NCI-H1048 (cell line): ENCODE data around the gene PEMT.

Experiments used
- DNase-seq: peaks from one replicate; lab custom pipeline; 2025; lab: John Stamatoyannopoulos, UW

The PEMT gene

DNA sequence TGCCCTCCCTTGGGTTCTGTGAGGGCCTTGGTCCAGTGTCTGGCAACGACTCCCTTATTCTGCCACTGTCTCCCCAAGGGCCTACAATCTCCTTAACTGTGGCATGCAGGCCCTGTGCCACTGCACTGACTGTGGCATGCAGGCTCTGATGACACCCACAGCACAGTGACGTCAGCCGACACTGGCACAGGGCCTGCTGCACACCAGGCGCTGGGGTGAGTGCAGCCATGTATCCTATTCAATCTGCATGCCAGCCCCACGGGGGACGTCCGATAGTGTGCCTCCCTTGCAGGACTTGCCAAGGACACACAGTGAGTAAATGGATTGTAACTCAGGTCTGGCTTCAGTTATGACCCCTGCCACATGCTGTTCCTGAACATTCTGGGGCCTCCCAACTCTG lies 55.6 kb downstream of the PEMT start:
- no peak for DNase-seq

- no peak for DNase-seq
Observed at GRCh38 chr17:17533901-17534441, 57.5 kb downstream of the PEMT start.

DNA sequence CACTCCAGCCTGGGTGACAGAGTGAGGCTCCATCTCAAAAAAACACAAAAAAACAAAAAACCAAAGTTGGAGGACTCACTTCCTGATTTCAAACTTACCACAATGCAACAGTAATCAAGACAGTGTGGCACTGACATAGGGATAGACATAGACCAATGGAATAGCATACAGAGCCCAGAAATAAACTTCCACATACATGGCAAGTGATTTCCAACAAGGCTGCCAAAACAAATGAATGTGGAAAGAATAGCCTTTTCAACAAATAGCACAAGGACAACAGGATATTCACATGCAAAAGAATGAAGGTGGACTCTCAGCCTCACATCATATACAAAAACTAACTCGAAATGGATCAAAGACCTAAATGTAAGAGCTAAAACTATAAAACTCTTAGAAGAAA lies 58.5 kb downstream of the PEMT start:
- DNase-seq, result no peak

DNA sequence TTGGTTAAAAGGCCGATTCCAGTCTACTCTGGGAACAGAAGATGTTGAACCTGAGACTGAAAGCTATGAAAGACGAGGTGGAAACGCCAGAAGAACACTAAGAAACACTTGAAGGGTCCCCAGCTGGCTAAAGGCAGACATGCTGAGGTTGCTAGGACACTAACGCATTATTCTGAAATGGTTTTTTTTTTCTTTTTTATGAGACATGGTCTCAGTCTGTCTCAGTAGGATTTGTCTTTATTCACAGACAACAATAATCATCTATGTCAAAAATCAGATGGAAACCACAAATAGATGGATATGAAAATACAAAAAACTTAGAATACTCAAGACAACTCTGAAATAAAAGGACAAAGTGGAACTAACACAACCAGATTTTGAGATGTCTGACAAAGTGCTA lies 60.4 kb downstream of the PEMT start:
- no peak for DNase-seq

GRCh38 chr17:17528696-17529652 lies 62.5 kb downstream of the PEMT start:
- no peak for DNase-seq

DNA sequence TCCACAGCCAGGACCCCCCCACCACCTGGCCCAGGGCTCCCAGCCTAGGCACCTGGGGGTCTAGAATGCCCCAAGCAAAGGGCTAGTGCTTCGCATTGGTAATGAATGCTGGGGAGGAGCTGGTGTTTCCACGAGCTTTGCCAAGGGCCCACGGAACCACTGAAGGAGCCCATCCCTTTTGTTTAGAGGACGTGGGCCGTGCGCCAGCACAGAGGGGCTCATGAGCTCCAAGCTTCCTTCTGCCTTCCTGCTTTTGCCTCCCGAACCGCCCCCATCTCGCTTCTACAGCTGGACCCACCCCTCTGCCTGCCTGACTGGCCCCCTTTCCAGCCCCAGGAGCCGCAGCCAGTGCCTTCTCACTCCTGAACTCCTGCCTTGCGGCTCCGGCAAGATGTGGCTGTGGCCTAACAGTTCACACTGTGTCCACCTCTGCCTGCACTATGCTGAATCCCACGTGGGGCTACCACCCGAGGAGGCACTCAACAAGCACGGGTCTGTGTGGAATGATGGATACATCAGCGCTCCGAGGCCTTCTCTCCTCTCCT lies 63.5 kb downstream of the PEMT start:
- DNase-seq, result no peak

GRCh38 chr17:17527534-17527933 lies 64.0 kb downstream of the PEMT start:
- DNase-seq, result no peak

- DNase-seq, result no peak
Observed at GRCh38 chr17:17526369-17526768, 65.1 kb downstream of the PEMT start.

- no peak for DNase-seq
Observed at GRCh38 chr17:17525956-17526355, 65.6 kb downstream of the PEMT start.

- no peak for DNase-seq
Observed at GRCh38 chr17:17525311-17525710, 66.2 kb downstream of the PEMT start.

GRCh38 chr17:17523731-17524490 lies 67.6 kb downstream of the PEMT start:
- DNase-seq, result no peak

- DNase-seq, result no peak
Observed at GRCh38 chr17:17523001-17523730, 68.3 kb downstream of the PEMT start.

DNA sequence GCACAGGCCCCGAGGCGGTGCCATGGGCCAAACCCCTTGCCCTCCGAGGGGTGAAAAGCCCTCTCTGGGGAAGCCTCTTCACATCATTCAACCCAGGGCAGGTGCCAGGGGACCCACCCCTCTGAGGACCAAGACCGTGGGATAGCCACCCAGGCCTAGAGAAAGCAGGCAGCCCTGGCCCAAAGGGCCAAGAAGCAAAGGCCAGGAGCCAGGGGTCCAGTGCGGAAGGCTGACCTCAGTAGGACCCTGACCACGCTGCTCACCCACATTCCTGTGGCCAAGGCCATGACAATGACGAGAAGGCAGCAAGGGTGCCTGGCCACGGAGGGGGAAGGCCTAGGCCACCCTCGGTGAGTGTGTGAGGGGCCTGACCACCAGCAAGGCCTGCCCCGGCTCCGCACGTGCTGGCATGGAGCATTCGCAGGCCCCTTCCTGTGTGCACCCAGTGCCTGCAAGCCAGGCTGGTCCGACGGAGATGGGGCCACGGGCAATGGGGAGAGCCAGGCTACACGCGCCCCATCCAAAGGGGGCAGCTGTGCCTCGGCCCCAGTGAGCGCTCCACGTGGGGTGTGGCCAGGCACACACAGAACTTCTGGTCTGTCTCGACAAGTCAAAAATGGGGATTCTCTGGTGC lies 70.8 kb downstream of the PEMT start:
- DNase-seq, result no peak

GRCh38 chr17:17519886-17520285 lies 71.6 kb downstream of the PEMT start:
- DNase-seq, result no peak

DNA sequence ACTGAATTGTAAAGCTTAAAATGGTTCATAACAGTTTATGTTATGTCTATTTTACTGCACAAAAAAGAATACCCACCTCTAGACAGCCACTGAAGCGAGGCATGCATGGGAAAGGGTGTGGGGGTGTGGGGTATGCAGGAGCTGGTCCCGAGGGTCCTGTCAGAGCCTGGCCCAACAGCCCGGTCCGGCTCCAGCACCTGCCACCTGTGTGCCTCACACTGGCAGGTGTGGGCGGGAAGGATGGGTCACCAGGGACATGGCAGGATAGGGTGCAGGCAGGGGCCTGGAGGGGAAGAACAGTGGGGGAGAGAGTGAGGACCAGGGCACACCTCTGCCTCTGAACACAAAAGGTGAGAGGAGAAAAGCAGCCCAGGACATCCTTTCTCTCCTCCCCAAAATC lies 72.6 kb downstream of the PEMT start:
- no peak for DNase-seq

DNA sequence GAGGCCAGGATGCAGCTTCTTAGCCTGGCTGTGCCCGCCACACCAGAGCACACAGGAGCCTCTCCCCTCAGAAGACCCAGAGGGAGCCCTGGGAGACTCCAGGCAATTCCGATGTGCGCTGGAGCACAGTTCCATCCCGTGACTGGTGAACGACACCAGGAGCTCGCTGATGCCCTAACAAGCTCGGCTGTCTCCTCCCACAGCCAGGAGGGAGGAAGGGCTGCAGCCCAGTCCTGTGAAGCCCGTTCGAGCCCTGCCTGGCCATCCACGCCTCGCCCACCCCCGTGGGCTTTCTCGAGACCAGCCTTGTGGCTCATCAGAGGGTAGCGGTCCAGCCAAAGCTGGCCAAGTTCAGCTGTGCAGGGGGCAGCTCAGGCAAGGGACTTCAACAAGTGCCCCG lies 73.5 kb downstream of the PEMT start:
- DNase-seq, result no peak

GRCh38 chr17:17516941-17517720 lies 74.4 kb downstream of the PEMT start:
- DNase-seq, result no peak

DNA sequence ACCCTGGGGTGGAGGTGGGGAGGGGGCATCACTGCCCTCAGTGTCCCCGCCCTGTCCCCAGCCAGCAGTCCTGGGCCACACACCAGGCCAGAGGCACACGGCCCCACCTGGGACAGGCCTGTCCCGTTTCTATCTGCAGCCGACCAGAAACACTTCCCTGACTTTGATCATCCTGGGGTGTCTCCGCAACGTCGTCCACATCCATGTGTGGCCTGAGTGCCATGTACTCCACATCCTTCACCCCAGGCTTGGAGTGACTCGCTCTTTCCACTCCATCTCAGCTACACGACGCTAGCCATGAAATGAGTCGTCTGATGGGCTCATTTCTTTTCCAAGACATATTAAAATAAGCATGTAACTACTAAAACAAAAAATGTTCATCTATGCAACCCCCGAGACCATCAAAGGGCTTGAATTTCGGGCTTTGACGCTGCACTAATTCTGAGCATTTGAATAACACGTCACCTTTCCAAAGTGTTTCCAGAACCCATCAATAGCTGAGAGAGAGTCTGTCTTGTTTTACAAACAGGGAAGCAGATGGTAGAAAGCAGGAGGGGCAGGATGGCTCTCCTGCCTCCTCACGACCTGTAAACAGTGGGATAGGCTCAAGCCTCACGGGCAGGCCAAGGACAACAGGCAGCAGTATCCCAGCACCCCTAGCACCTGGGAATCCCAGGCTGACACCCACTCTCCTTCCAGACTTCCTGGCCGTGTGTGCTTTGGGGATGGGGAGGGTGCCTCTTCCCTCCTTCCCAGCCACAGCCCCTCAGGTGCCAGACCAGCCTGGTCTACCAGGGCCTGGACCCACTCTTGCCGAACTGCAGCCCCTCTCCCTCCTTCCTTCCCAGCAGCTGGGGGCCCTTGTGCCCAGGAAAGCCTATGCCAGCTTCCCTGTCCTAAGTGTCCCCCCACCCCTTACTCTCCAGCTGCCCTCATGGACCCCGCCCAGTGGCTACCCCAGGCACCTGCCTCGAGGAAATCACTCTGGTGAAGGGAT lies 75.3 kb downstream of the PEMT start:
- DNase-seq, result no peak
